Measurements from ENCODE around the gene RASD2. TPM values are rescaled to one million over a fixed set of nuclear protein-coding genes. Genes with fewer than 3 reads are reported as not detected.

The RASD2 gene
- total RNA-seq, 4 donors from 2014 or later: 0.13 to 1.6 (median 0.97) TPM

DNA sequence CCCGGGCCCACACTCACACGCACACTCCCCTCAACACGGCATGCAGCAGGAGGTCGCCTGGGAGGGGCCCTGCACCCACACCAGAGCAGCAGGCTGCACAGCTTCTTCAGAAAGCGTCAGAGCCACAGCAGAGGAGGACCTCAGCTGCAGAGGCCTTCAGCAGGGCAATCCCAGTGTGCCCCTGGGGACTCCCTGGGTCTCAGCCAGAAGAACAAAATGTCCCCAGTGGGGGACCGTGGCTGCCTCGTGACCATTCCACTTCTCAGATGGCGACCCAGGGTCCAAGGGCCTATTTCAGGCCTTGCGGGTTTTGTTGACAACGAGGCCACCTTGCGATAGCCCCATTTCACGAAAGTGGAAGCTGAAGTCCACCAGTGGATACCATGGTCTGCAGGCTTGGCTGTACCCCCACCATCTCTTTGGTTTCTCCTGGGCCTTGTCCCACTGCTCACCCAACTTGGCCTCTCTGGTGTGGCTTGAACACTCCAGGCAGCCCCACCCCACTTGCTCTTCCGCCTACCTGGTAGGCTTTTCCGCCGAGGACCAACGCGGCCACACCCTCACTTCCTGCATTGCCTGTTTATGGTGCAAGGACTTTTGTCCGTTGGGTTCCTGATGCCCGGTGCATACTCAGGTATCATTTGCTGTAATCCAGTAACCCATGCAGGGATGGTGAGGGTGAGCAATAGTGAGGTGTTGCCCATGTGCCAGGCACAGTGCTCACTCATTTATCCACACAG, 38.4 kb downstream of the RASD2 start:
- intact Hi-C loops (cut with DNase I): no loop called here
- no peak for TF ChIP-seq POLR2A (IDR thresholded peaks at IDR 0.05)
- TF ChIP-seq, protein P1, sequence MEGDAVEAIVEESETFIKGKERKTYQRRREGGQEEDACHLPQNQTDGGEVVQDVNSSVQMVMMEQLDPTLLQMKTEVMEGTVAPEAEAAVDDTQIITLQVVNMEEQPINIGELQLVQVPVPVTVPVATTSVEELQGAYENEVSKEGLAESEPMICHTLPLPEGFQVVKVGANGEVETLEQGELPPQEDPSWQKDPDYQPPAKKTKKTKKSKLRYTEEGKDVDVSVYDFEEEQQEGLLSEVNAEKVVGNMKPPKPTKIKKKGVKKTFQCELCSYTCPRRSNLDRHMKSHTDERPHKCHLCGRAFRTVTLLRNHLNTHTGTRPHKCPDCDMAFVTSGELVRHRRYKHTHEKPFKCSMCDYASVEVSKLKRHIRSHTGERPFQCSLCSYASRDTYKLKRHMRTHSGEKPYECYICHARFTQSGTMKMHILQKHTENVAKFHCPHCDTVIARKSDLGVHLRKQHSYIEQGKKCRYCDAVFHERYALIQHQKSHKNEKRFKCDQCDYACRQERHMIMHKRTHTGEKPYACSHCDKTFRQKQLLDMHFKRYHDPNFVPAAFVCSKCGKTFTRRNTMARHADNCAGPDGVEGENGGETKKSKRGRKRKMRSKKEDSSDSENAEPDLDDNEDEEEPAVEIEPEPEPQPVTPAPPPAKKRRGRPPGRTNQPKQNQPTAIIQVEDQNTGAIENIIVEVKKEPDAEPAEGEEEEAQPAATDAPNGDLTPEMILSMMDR (IDR thresholded peaks at IDR 0.05): no peak
- Histone ChIP-seq H3K4me3 (replicated peaks in 1 of 3) (no peak overlapping the region), H3K9me3 (no peaks in the 10 kb centered on the region), H3K27ac (no peak overlapping the region), H3K36me3 (no peaks in the 10 kb centered on the region), H3K27me3 (no peaks in the 10 kb centered on the region), H3K4me1 (no peaks in the 10 kb centered on the region)
- 88 to 95% methylated on average over 15 to 18 of the region's 19 CpGs for WGBS, 2 donors
- no peak for DNase-seq

- Histone ChIP-seq H3K4me3 (replicated peaks in 1 of 3) (no peak overlapping the region), H3K27me3 (no peaks in the 10 kb centered on the region), H3K9me3 (no peaks in the 10 kb centered on the region), H3K4me1 (no peaks in the 10 kb centered on the region), H3K36me3 (no peaks in the 10 kb centered on the region), H3K27ac (no peak overlapping the region)
- DNase-seq: no peak
- TF ChIP-seq, protein P1 (IDR thresholded peaks at IDR 0.05): no peak
- TF ChIP-seq POLR2A (IDR thresholded peaks at IDR 0.05): no peak
- intact Hi-C loops (cut with DNase I): no loop called here
- 90 to 94% methylated on average over 9 to 10 of the region's 10 CpGs for WGBS, 2 donors
These were observed 39.9 kb downstream of the RASD2 start for GRCh38 chr22:35580351-35581022.

GRCh38 chr22:35581023-35581413, 40.4 kb downstream of the RASD2 start:
- Histone ChIP-seq H3K27me3 (no peaks in the 10 kb centered on the region), H3K4me3 (replicated peaks in 1 of 3) (no peak overlapping the region), H3K36me3 (no peaks in the 10 kb centered on the region), H3K9me3 (no peaks in the 10 kb centered on the region), H3K27ac (no peak overlapping the region), H3K4me1 (no peaks in the 10 kb centered on the region)
- WGBS, 2 donors: 89 to 94% methylated on average over 5 of the region's 5 CpGs
- intact Hi-C loops (cut with DNase I): no loop called here
- DNase-seq: no peak
- TF ChIP-seq POLR2A (IDR thresholded peaks at IDR 0.05): no peak

- H3K27me3 ChIP-seq: no peaks in the 10 kb centered on the region
- intact Hi-C loops (cut with DNase I): loop anchor here (2.0 kb wide), 1 partner anchor 152 kb away; no protein-coding TSS in a partner anchor
- no peak for DNase-seq
- H3K27ac ChIP-seq: no peak overlapping the region
- H3K4me3 ChIP-seq (replicated peaks in 1 of 3): no peak overlapping the region
- H3K9me3 ChIP-seq: no peaks in the 10 kb centered on the region
- WGBS, 2 donors: 73% methylated on average over 11 of the region's 11 CpGs
- no peaks in the 10 kb centered on the region for H3K36me3 ChIP-seq
- no peak for TF ChIP-seq POLR2A (IDR thresholded peaks at IDR 0.05)
- TF ChIP-seq, protein P1 (IDR thresholded peaks at IDR 0.05): no peak
- H3K4me1 ChIP-seq: peaks cover 3 to 7% of the 10 kb centered on the region in 2 donors
These were observed 41.7 kb downstream of the RASD2 start for GRCh38 chr22:35582218-35582860.

DNA sequence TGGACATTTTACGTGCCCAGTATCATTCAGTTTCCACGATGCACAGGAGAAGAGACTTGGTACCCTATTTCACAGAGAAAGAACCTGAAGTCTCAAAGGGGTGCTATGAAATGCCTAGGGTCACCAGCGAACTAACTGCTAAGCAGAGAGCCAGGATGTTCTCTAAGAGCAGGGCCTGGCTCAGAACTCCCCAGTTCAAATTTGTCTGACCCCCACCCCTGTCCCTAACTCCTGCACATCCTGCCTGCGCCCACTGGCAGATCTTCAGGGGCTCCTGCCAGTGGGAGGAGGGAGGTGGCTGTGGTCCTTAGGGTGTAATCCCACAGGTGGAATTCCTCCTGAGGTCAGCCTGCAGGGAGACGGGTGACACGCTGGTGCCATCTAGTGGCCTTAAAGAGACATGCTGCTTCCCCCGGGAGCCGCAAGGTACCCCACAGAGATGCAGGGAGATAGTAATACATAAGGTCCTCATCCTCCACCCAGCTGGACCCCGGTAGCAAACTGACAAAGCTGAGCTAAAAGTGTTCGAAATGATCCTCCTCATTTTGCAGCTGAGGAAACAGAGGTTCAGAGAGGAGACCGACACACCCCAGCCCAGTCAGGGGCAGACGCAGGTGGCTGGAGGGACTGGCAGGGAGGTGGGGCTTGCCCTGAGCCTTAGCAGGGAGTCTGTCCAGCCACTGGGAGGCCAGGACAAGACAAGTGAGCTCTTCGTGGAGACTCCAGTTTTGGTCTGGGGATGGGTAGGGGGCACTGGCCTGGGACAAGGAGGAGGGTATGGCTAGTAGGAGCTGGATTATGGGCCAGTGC, 42.4 kb downstream of the RASD2 start:
- Histone ChIP-seq H3K4me3 (replicated peaks in 1 of 3) (no peak overlapping the region), H3K36me3 (no peaks in the 10 kb centered on the region), H3K27ac (no peak overlapping the region), H3K9me3 (no peaks in the 10 kb centered on the region), H3K4me1 (peaks cover 10 to 14% of the 10 kb centered on the region in 2 donors), H3K27me3 (no peaks in the 10 kb centered on the region)
- DNase-seq: peak; percentile 58 to 61
- WGBS, 2 donors: 32 to 39% methylated on average over 9 to 13 of the region's 13 CpGs
- intact Hi-C loops (cut with DNase I): loop anchor here (2.0 kb wide), 1 partner anchor 152 kb away; no protein-coding TSS in a partner anchor
- TF ChIP-seq POLR2A (IDR thresholded peaks at IDR 0.05): no peak
- TF ChIP-seq, protein P1 (IDR thresholded peaks at IDR 0.05): peak; percentile 82 to 97 (median 89)
